ENCODE measurements around the gene MUC5B.

MUC5B gene

DNA sequence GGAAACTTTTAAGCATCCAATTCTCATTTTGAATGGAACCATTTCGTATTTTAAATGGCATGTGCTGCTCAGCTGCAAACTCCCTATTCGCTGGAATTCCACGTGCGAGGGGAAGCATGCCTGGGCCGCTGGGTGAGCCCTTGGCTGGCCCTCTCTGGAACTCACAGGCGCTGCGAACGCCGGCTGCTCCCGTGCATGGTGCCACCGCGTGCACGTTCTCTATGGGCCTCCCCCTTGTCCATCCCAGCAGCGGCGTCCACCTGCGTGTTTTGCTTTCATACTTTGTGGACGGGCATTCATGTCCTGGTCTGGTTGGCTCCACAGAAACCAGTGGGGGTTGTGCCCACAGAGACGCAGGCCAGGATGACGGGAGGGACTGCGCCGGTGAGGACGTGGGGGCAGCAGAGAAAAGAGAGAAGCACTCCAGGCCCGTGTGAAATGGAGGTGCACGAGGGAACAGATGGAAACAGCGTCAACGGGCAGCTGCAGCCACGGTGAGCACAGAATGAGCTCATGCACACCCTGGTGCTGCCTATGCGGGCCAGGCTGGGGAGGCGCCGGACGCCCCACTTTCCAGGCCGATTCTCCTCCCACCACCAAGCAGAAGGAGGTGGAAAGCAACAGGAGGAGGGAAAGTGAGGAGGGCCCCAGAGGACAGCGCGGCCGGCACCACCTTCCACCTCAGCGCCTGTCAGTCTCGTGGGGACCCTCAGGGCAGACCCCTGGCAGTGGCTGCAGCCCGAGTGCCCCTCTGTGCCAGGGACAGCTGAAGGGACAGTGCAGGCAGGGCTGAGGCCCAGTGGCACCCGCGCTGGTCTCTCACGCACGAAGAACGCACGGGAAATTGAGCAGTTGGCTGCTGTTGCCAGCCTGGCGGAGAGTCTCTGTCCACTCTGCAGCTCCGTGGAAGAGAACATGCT lies 57.5 kb downstream of the MUC5B start:
- DNase-seq (ENCODE audit: low read depth in 1 of 2, low spot score in 1 of 2), result no peak
- no peak overlapping the region for H3K27ac ChIP-seq (replicated peaks)
- H3K27me3 ChIP-seq (ENCODE audit: insufficient read depth, poor library complexity, severe bottlenecking), result no peaks in the 10 kb centered on the region
- no peak overlapping the region for H3K4me3 ChIP-seq (replicated peaks; ENCODE audit: insufficient read depth, low read length)
- TF ChIP-seq, protein P1, sequence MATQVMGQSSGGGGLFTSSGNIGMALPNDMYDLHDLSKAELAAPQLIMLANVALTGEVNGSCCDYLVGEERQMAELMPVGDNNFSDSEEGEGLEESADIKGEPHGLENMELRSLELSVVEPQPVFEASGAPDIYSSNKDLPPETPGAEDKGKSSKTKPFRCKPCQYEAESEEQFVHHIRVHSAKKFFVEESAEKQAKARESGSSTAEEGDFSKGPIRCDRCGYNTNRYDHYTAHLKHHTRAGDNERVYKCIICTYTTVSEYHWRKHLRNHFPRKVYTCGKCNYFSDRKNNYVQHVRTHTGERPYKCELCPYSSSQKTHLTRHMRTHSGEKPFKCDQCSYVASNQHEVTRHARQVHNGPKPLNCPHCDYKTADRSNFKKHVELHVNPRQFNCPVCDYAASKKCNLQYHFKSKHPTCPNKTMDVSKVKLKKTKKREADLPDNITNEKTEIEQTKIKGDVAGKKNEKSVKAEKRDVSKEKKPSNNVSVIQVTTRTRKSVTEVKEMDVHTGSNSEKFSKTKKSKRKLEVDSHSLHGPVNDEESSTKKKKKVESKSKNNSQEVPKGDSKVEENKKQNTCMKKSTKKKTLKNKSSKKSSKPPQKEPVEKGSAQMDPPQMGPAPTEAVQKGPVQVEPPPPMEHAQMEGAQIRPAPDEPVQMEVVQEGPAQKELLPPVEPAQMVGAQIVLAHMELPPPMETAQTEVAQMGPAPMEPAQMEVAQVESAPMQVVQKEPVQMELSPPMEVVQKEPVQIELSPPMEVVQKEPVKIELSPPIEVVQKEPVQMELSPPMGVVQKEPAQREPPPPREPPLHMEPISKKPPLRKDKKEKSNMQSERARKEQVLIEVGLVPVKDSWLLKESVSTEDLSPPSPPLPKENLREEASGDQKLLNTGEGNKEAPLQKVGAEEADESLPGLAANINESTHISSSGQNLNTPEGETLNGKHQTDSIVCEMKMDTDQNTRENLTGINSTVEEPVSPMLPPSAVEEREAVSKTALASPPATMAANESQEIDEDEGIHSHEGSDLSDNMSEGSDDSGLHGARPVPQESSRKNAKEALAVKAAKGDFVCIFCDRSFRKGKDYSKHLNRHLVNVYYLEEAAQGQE (IDR thresholded peaks at IDR 0.05; ENCODE audit: insufficient replicate concordance, low read depth), result no peak
- no peak for TF ChIP-seq POLR2AphosphoS5 (IDR thresholded peaks at IDR 0.05; ENCODE audit: low read depth)
- TF ChIP-seq GABPA (IDR thresholded peaks at IDR 0.05; ENCODE audit: low read depth), result no peak
- no peak for TF ChIP-seq SPI1 (IDR thresholded peaks at IDR 0.05; ENCODE audit: borderline replicate concordance, low read depth)
- TF ChIP-seq, protein P2, sequence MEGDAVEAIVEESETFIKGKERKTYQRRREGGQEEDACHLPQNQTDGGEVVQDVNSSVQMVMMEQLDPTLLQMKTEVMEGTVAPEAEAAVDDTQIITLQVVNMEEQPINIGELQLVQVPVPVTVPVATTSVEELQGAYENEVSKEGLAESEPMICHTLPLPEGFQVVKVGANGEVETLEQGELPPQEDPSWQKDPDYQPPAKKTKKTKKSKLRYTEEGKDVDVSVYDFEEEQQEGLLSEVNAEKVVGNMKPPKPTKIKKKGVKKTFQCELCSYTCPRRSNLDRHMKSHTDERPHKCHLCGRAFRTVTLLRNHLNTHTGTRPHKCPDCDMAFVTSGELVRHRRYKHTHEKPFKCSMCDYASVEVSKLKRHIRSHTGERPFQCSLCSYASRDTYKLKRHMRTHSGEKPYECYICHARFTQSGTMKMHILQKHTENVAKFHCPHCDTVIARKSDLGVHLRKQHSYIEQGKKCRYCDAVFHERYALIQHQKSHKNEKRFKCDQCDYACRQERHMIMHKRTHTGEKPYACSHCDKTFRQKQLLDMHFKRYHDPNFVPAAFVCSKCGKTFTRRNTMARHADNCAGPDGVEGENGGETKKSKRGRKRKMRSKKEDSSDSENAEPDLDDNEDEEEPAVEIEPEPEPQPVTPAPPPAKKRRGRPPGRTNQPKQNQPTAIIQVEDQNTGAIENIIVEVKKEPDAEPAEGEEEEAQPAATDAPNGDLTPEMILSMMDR (IDR thresholded peaks at IDR 0.05; ENCODE audit: insufficient read depth, low read length), result no peak

DNA sequence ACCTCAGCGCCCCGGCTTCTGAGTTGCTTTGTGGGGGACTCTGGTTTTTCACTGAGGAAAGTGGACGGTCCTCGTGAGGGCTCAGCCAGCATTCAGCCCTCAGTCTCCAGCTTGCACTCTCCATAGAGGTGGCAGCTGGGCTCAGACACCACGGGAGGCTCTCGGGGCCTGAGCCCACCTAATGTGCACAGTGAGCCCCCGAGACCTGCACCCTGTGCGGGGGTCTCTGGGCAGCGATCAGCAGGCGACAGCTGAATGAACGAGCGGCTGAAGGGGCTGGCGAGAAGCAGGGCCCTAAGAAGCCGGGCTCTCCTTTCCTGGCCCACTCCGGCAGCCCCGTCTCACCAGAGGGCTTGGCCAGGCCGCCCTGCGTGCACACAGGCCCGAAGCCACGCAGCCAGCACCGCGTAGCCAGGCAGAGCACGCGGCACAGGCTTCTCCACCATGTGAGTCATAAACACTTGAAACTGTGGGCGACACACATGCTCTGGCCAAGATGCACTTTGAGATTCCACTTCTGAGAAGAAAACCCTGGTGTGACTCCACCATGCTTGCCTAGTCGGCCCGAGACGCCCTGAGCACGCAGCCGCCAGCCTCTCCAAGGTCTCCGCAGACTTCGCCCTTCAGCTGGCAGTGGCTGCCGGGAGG lies 58.6 kb downstream of the MUC5B start:
- no peak overlapping the region for H3K27ac ChIP-seq (replicated peaks)

DNA sequence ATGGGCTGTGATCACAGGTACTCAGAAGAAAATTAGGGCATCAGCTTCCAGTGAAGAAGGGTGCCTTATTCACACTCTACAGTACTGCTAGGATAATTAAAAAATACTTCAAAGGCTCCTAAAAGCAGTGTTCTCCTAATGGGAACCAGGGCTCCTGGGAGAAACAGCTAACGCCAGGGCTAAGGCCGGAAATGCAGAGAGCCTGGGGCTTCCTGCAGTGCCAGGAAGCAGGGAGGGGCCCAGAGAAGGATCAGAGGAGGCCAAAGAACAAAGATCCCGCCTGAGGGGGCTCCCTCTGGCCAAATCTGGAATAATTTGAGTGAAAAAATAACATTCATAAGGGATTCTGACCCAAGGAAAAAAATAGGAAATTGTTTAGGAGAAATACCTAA lies 59.1 kb downstream of the MUC5B start:
- H3K27me3 ChIP-seq (ENCODE audit: insufficient read depth, poor library complexity, severe bottlenecking), result no peaks in the 10 kb centered on the region
- no peak overlapping the region for H3K4me3 ChIP-seq (replicated peaks; ENCODE audit: insufficient read depth, low read length)
- TF ChIP-seq, protein P1 (IDR thresholded peaks at IDR 0.05; ENCODE audit: insufficient replicate concordance, low read depth), result no peak
- no peak for TF ChIP-seq SPI1 (IDR thresholded peaks at IDR 0.05; ENCODE audit: borderline replicate concordance, low read depth)
- no peak for TF ChIP-seq GABPA (IDR thresholded peaks at IDR 0.05; ENCODE audit: low read depth)
- no peak for TF ChIP-seq POLR2AphosphoS5 (IDR thresholded peaks at IDR 0.05; ENCODE audit: low read depth)
- TF ChIP-seq, protein P2 (IDR thresholded peaks at IDR 0.05; ENCODE audit: insufficient read depth, low read length), result no peak
- no peak for DNase-seq (ENCODE audit: low read depth in 1 of 2, low spot score in 1 of 2)
- H3K27ac ChIP-seq (replicated peaks), result no peak overlapping the region

More for the DNA sequence above, 58.6 kb downstream of the MUC5B start:
- no peak overlapping the region for H3K4me3 ChIP-seq (replicated peaks; ENCODE audit: insufficient read depth, low read length)
- no peaks in the 10 kb centered on the region for H3K27me3 ChIP-seq (ENCODE audit: insufficient read depth, poor library complexity, severe bottlenecking)
- DNase-seq (ENCODE audit: low read depth in 1 of 2, low spot score in 1 of 2), result no peak
- TF ChIP-seq POLR2AphosphoS5 (IDR thresholded peaks at IDR 0.05; ENCODE audit: low read depth), result no peak
- TF ChIP-seq, protein P1 (IDR thresholded peaks at IDR 0.05; ENCODE audit: insufficient replicate concordance, low read depth), result no peak
